ENCODE data around the gene CCL5. TPM values are rescaled to one million over a fixed set of nuclear protein-coding genes. Genes with fewer than 3 reads are reported as not detected.
"Not testable (repeated sequence)": the region's sequence is repeated elsewhere in the genome, so short reads cannot be mapped to it uniquely, and the experiment has no call there.

CCL5 gene
- total RNA-seq, 1 experiment from 2014 or later = 0.34 TPM

- H3K36me3 ChIP-seq (ENCODE audit: control insufficient read depth in 1 of 2, insufficient read depth in 2 of 2, low read length in 2 of 2) = no peaks in the 10 kb centered on the region
- no peaks in the 10 kb centered on the region for H3K9me3 ChIP-seq (ENCODE audit: control insufficient read depth in 1 of 2, insufficient read depth in 1 of 2, low read depth in 1 of 2, low read length in 2 of 2)
- BruUV-seq (replicated peaks) = no TSS peak
- no peak overlapping the region for H3K9ac ChIP-seq (ENCODE audit: low read length)
- no peaks in the 10 kb centered on the region for H4K20me1 ChIP-seq (ENCODE audit: insufficient read depth)
- intact Hi-C loops (cut with micrococcal nuclease) = no loop called here
- H3K27ac ChIP-seq (ENCODE audit: low read depth, low read length) = no peak overlapping the region
- ATAC-seq (no peak), DNase-seq (ENCODE audit: low read depth, low spot score) (no peak)
- no peaks in the 10 kb centered on the region for H3K9me2 ChIP-seq (ENCODE audit: insufficient read depth)
- ChIA-PET POLR2A (no interaction called here), RAD21 (ENCODE audit: low non-redundant PET in 1 of 2, low total read pairs in 2 of 2, uncharacterized antibody in 2 of 2, unreplicated experiment in 2 of 2) (no interaction called here), CTCF (no interaction called here)
- H3K4me1 ChIP-seq (ENCODE audit: control insufficient read depth in 1 of 2, insufficient read depth in 2 of 2, low read length in 2 of 2) = no peaks in the 10 kb centered on the region
- no peaks in the 10 kb centered on the region for H3K27me3 ChIP-seq (ENCODE audit: insufficient read depth, low read length)
- H3K79me2 ChIP-seq (ENCODE audit: insufficient read depth, low read length) = no peaks in the 10 kb centered on the region
- H3K4me2 ChIP-seq (ENCODE audit: low read length) = no peak overlapping the region
- no peak overlapping the region for H3K4me3 ChIP-seq (replicated peaks in 1 of 2; ENCODE audit: low read depth in 1 of 2, low read length in 2 of 2)
- H2AFZ ChIP-seq (ENCODE audit: low read depth, low read length, poor library complexity, severe bottlenecking) = no peak overlapping the region
- TF ChIP-seq EZH2phosphoT487 (IDR thresholded peaks at IDR 0.05; ENCODE audit: borderline replicate concordance) = no peak
- no peak for TF ChIP-seq EGR1 (IDR thresholded peaks at IDR 0.05; ENCODE audit: low read depth)
- TF ChIP-seq CBX3 (IDR thresholded peaks at IDR 0.05; ENCODE audit: low read depth) = no peak
- no peak for TF ChIP-seq JUND (IDR thresholded peaks at IDR 0.05)
- no peak for TF ChIP-seq ZNF274 (IDR thresholded peaks at IDR 0.05; ENCODE audit: low read depth, low read length)
- no peak for TF ChIP-seq YY1 (IDR thresholded peaks at IDR 0.05; ENCODE audit: extremely low read depth, insufficient replicate concordance, low read depth, low read length)
- TF ChIP-seq CEBPB (IDR thresholded peaks at IDR 0.05; ENCODE audit: low read depth) = no peak
- no peak for TF ChIP-seq SRF (IDR thresholded peaks at IDR 0.05; ENCODE audit: low read depth)
- no peak for TF ChIP-seq ZBTB33 (IDR thresholded peaks at IDR 0.05; ENCODE audit: extremely low read depth, insufficient replicate concordance, low read length)
- TF ChIP-seq EZH2 (IDR thresholded peaks at IDR 0.05) = no peak
- TF ChIP-seq POLR2A (IDR thresholded peaks at IDR 0.05; ENCODE audit: borderline replicate concordance, extremely low read depth, insufficient read depth, insufficient read length) = no peak
- no peak for TF ChIP-seq SIN3A (IDR thresholded peaks at IDR 0.05; ENCODE audit: low read depth)
- no peak for TF ChIP-seq MAX (IDR thresholded peaks at IDR 0.05)
- TF ChIP-seq REST (IDR thresholded peaks at IDR 0.05; ENCODE audit: low read depth) = no peak
Measured at GRCh38 chr17:35898283-35899070, 18.3 kb upstream of the CCL5 start.

- H3K4me1 ChIP-seq (ENCODE audit: control insufficient read depth in 1 of 2, insufficient read depth in 2 of 2, low read length in 2 of 2); RAD21 ChIA-PET (ENCODE audit: low non-redundant PET in 1 of 2, low total read pairs in 2 of 2, uncharacterized antibody in 2 of 2, unreplicated experiment in 2 of 2); H3K36me3 ChIP-seq (ENCODE audit: control insufficient read depth in 1 of 2, insufficient read depth in 2 of 2, low read length in 2 of 2); DNase-seq (ENCODE audit: low read depth, low spot score); ATAC-seq; H4K20me1 ChIP-seq (ENCODE audit: insufficient read depth); H3K9me3 ChIP-seq (ENCODE audit: control insufficient read depth in 1 of 2, insufficient read depth in 1 of 2, low read depth in 1 of 2, low read length in 2 of 2); H3K9me2 ChIP-seq (ENCODE audit: insufficient read depth); H3K27me3 ChIP-seq (ENCODE audit: insufficient read depth, low read length); H3K4me2 ChIP-seq (ENCODE audit: low read length); CTCF ChIA-PET; H3K27ac ChIP-seq (ENCODE audit: low read depth, low read length); POLR2A ChIA-PET; H2AFZ ChIP-seq (ENCODE audit: low read depth, low read length, poor library complexity, severe bottlenecking); H3K4me3 ChIP-seq (replicated peaks in 1 of 2; ENCODE audit: low read depth in 1 of 2, low read length in 2 of 2); intact Hi-C loops (cut with micrococcal nuclease); H3K79me2 ChIP-seq (ENCODE audit: insufficient read depth, low read length); H3K9ac ChIP-seq (ENCODE audit: low read length); BruUV-seq (replicated peaks): not testable (repeated sequence)
Measured at GRCh38 chr17:35897772-35898171, 17.6 kb upstream of the CCL5 start.

All from HCT116 (cell line).